Lung (tissue), 12 donors: Measurements from ENCODE around the gene RPL26. TPM values are rescaled to one million over a fixed set of nuclear protein-coding genes. Genes with fewer than 3 reads are reported as not detected.

Experiments used
- ATAC-seq: fragments of 200-7000 bp; cut with Tn5 transposase; one replicate; pipeline ENCODE4 v1.9.1; 2020; ENCODE audit warnings: moderate number of reproducible peaks; ENCODE audit not compliant: insufficient read depth, low FRiP score
- DNase-seq, 3 donors: peaks; one replicate each; pipeline ENCODE4 v3.0.0-alpha.2; 2013 to 2017
- H3K27ac ChIP-seq, 2 donors: one replicate each; pipeline ENCODE4 v1.5.1; 2013; ENCODE audit warnings: mild to moderate bottlenecking in 2 of 2, moderate library complexity in 2 of 2, control low read depth in 1 of 2, inconsistent platforms in 1 of 2, low read depth in 1 of 2, low read length in 1 of 2
- H3K27me3 ChIP-seq, 3 donors: one replicate each; pipeline ENCODE4 v1.5.1; 2013; ENCODE audit warnings: low read length in 2 of 3; ENCODE audit not compliant: control insufficient read depth in 3 of 3, insufficient read depth in 3 of 3
- H3K36me3 ChIP-seq, 4 donors: one replicate each; pipeline ENCODE4 v1.5.1; 2013; ENCODE audit warnings: low read length in 4 of 4, mild to moderate bottlenecking in 1 of 4, moderate library complexity in 1 of 4; ENCODE audit not compliant: control insufficient read depth in 4 of 4, insufficient read depth in 4 of 4
- H3K4me1 ChIP-seq, 5 donors: one replicate each; pipeline ENCODE4 v1.5.1; 2013; ENCODE audit warnings: low read length in 5 of 5, mild to moderate bottlenecking in 2 of 5, moderate library complexity in 1 of 5; ENCODE audit not compliant: control insufficient read depth in 5 of 5, insufficient read depth in 5 of 5
- H3K4me3 ChIP-seq: one replicate; pipeline ENCODE4 v1.5.1; 2013; ENCODE audit warnings: mild to moderate bottlenecking, control low read depth, moderate library complexity
- H3K9ac ChIP-seq, 2 donors: one replicate each; pipeline ENCODE4 v1.5.1; 2013; ENCODE audit warnings: low read length in 2 of 2, control low read depth in 1 of 2; ENCODE audit not compliant: insufficient read depth in 1 of 2
- H3K9me3 ChIP-seq, 4 donors: one replicate each; pipeline ENCODE4 v1.5.1; 2013; ENCODE audit warnings: low read length in 3 of 4, mild to moderate bottlenecking in 1 of 4, moderate library complexity in 1 of 4; ENCODE audit not compliant: control insufficient read depth in 4 of 4, insufficient read depth in 3 of 4
- CTCF ChIP-seq: IDR thresholded peaks from 2 replicates; pipeline ENCODE4 v1.5.1; 2012; ENCODE audit warnings: mild to moderate bottlenecking; ENCODE audit errors: control extremely low read depth, extremely low read depth
- WGBS, 2 donors: extraction: QIAGEN DNeasy Blood & Tissue Kit; methylation state at CpG; one replicate each; pipeline ENCODE4 v1.1.7; 2013; 5-methylcytosine and 5-hydroxymethylcytosine counted together
- polyA plus RNA-seq, 2 donors: library from polyadenylated mRNA; stranded (reverse); fragments of 200-250 nt; gene quantifications; one replicate each; pipeline ENCODE4 v1.2.1, GENCODE V29; 2013
- total RNA-seq, 2 donors: library from RNA; depleted of rRNA in 1 of 2; stranded (reverse); fragments of >200 nt in 1 of 2; gene quantifications; one replicate each; pipeline ENCODE4 v1.2.1, GENCODE V29; 2014 to 2021
- donor health status: control.
- donor health status: control.
- donor health status: Bipolar disorder and iron deficiency.
- donor health status: healthy.
- donor health status: DM: yes; HTN: yes; CAD: no.

RPL26 gene
- total and polyA plus RNA-seq, 4 donors: 1,016 to 2,820 (median 2,607) TPM

DNA sequence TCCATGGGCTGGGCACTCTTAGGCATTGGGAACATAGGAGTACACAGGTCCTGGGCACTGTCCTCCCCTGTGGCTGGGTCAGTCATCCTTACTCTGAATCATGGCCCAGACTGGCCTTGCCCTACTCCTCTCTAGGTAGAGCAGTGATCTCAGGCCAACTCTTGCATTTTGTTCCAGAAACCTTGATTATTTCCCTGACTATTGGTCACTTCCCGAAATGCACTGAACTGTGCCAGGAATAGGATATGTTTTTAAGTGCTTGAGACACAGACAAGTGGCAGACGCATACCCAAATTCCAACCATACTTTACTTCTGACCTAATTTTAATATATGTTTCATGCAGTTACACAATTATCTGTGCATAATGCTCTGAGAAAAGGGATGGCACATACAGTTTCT lies 16.8 kb downstream of the RPL26 start:
- DNase-seq (peak in 1 of 3 donors; percentile 29), ATAC-seq (peak; percentile 36)
- Histone ChIP-seq H3K27me3 (no peaks in the 10 kb centered on the region), H3K27ac (peak overlapping the region in 1 of 2 donors; percentile 54), H3K9me3 (no peaks in the 10 kb centered on the region), H3K4me1 (peaks cover 0 to 16% (median 4%) of the 10 kb centered on the region in 5 donors), H3K36me3 (peaks cover 6 to 17% (median 15%) of the 10 kb centered on the region in 4 donors), H3K4me3 (no peak overlapping the region), H3K9ac (no peak overlapping the region)
- WGBS, 2 donors: 55 to 71% methylated on average over 2 of the region's 2 CpGs
- no peak for TF ChIP-seq CTCF

GRCh38 chr17:8365143-8365542 lies 17.9 kb downstream of the RPL26 start:
- H3K27me3 ChIP-seq: no peaks in the 10 kb centered on the region
- H3K4me1 ChIP-seq: peaks cover 0 to 16% (median 4%) of the 10 kb centered on the region in 5 donors
- H3K9me3 ChIP-seq: no peaks in the 10 kb centered on the region
- 51 to 57% methylated on average over 1 of the region's 1 CpG for WGBS, 2 donors
- no peak overlapping the region for H3K9ac ChIP-seq
- peaks cover 6 to 17% (median 14%) of the 10 kb centered on the region in 4 donors for H3K36me3 ChIP-seq
- DNase-seq: no peak
- ATAC-seq: no peak
- H3K4me3 ChIP-seq: no peak overlapping the region
- H3K27ac ChIP-seq: peak overlapping the region in 1 of 2 donors; percentile 54
- TF ChIP-seq CTCF: no peak

DNA sequence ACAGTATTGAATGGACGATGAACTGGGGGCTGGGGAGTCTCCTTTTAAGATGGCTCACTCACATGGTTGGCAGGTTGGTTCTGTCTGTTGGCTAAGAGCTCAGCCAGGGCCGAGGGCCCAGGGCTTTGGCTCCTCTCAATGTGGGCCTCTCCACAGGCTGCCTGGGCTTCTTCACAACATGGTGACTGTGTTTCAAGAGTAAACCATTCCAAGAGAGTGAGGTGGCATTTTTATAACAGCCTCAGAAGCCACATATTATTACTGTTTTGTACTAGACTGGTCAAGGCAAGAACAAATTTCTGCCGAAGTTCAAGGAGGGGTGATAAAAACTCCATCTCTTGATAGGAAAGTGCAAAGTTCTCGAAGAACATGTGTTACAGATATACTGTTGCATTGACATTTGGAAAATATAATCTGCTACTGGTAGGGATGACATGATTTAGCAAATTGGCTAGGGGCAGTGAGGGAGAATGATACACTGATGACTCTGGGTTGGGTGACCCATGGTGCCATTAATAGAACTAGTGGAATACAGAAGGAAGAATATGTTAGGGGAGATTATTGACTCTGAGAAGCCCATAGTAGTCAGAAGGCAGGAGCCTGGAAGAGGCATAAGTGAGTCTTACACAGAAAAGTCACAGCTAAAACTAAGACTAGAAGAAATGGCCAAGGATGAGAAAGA lies 20.2 kb downstream of the RPL26 start:
- Histone ChIP-seq H3K36me3 (peaks cover 0 to 3% (median 0%) of the 10 kb centered on the region in 4 donors), H3K9me3 (no peaks in the 10 kb centered on the region), H3K27ac (peak overlapping the region in 1 of 2 donors; percentile 28), H3K27me3 (no peaks in the 10 kb centered on the region), H3K9ac (no peak overlapping the region), H3K4me3 (no peak overlapping the region), H3K4me1 (peaks cover 0 to 19% (median 4%) of the 10 kb centered on the region in 5 donors)
- 94% methylated on average over 4 of the region's 4 CpGs for WGBS, 2 donors
- ATAC-seq (no peak), DNase-seq (no peak)
- no peak for TF ChIP-seq CTCF

DNA sequence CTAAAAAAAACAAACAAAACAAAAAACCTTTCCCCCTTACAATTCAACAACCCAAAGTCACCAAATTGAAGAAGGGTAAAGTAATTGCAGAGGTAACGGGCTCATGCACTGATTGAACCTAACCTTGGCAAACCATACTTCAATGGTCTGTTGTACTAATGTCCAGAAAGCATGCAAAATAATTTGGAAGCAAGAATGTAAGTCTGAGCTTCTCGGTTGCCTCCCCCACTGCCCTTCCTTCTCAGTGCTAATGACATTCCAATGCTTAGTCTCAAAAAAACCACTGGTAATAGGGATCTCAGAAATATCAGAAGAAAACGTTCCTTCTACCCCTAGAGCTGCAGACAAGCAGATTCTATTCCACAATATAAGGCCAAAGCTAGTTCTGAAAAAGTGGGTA lies 22.2 kb downstream of the RPL26 start:
- Histone ChIP-seq H3K4me1 (peaks cover 0 to 15% (median 0%) of the 10 kb centered on the region in 5 donors), H3K4me3 (no peak overlapping the region), H3K27me3 (no peaks in the 10 kb centered on the region), H3K9me3 (no peaks in the 10 kb centered on the region), H3K36me3 (peaks cover 0 to 3% (median 0%) of the 10 kb centered on the region in 4 donors), H3K9ac (no peak overlapping the region), H3K27ac (peak overlapping the region in 1 of 2 donors; percentile 70)
- WGBS, 2 donors: 49% methylated on average over 3 of the region's 3 CpGs
- TF ChIP-seq CTCF: no peak
- ATAC-seq (no peak), DNase-seq (no peak)
